Panc1 (cell line): Measurements from ENCODE around the gene SDSL. TPM values are rescaled to one million over a fixed set of nuclear protein-coding genes. Genes with fewer than 3 reads are reported as not detected.

Experiments
- ATAC-seq: fragments of 200-7000 bp; cut with Tn5 transposase; 2 replicates; pipeline ENCODE4 v1.9.1; 2020; ENCODE audit warnings: mild to moderate bottlenecking, moderate library complexity
- BruUV-seq: library from RNA; stranded (reverse); fragments of 400-500 nt; replicated peaks from 2 replicates; lab custom pipeline; 2021; lab: Mats Ljungman, UMichigan
- CTCF ChIA-PET: fragments of 300-600 bp; sonication (Branson Sonifier 250); formaldehyde crosslinking; loops from one replicate; lab custom pipeline; 2022; ENCODE audit warnings: antibody characterized with exemption; lab: Charles Lee
- POLR2A ChIA-PET: fragments of 300-600 bp; sonication (Branson Sonifier 250); formaldehyde crosslinking; loops from one replicate; lab custom pipeline; 2022; ENCODE audit warnings: antibody characterized with exemption; lab: Charles Lee
- DNase-seq: peaks from one replicate; pipeline ENCODE4 v3.0.0-alpha.2; 2010; ENCODE audit warnings: low read depth, low spot score
- H3K27ac ChIP-seq: 2 replicates; pipeline ENCODE4 v1.5.1; 2011; ENCODE audit warnings: mild to moderate bottlenecking, low read length, inconsistent platforms
- H3K27me3 ChIP-seq: fragments of 200-500 bp; sonication (Bioruptor generic); 2 replicates; pipeline ENCODE4 v1.6.0; 2014; ENCODE audit warnings: low read length, inconsistent platforms; ENCODE audit not compliant: control insufficient read depth, insufficient read depth
- H3K36me3 ChIP-seq: fragments of 200-500 bp; sonication (Bioruptor generic); 2 replicates; pipeline ENCODE4 v1.5.1; 2014; ENCODE audit warnings: inconsistent platforms, mild to moderate bottlenecking, low read length, moderate library complexity; ENCODE audit not compliant: control insufficient read depth, insufficient read depth
- H3K4me1 ChIP-seq: 2 replicates; pipeline ENCODE4 v1.5.1; 2011; ENCODE audit warnings: inconsistent platforms, mild to moderate bottlenecking, low read length, moderate library complexity; ENCODE audit not compliant: control insufficient read depth, insufficient read depth
- H3K4me3 ChIP-seq, 2 experiments: 2 replicates each; pipeline ENCODE4 v1.5.1; 2011 to 2012; ENCODE audit warnings: low read depth in 2 of 2, low read length in 2 of 2, mild to moderate bottlenecking in 2 of 2, inconsistent platforms in 1 of 2, moderate library complexity in 1 of 2
- H3K9me3 ChIP-seq: fragments of 200-500 bp; sonication (Bioruptor generic); 2 replicates; pipeline ENCODE4 v1.5.1; 2014; ENCODE audit warnings: low read depth, mild to moderate bottlenecking, inconsistent platforms, low read length, moderate library complexity; ENCODE audit not compliant: control insufficient read depth, insufficient read depth
- POLR2AphosphoS5 ChIP-seq: IDR thresholded peaks from 2 replicates; pipeline ENCODE4 v1.6.1; 2012; ENCODE audit warnings: mild to moderate bottlenecking, low read depth, low read length, moderate library complexity
- SIN3A ChIP-seq: IDR thresholded peaks from 2 replicates; pipeline ENCODE4 v1.6.1; 2012; ENCODE audit warnings: low read depth, mild to moderate bottlenecking, low read length, moderate library complexity, borderline replicate concordance; ENCODE audit not compliant: insufficient read depth
- TCF7L2 ChIP-seq: IDR thresholded peaks from 2 replicates; pipeline ENCODE4 v1.6.1; 2011; ENCODE audit warnings: mild to moderate bottlenecking, low read depth, low read length, inconsistent platforms
- in situ Hi-C: cut with HindIII; loops from 2 replicates; pipeline ENCODE4 v1.10.0; 2016; ENCODE audit warnings: low sequenced_read_pairs, low pct_unique_long_range_greater_than_20kb
- intact Hi-C: fragments of 100-400 bp; cut with micrococcal nuclease; formaldehyde crosslinking; loops from one replicate; pipeline ENCODE4 v1.10.0; 2022; ENCODE audit not compliant: unreplicated experiment
- total RNA-seq: library from RNA; stranded (reverse); gene quantifications from one replicate; pipeline ENCODE4 v1.2.1, GENCODE V29; 2021; ENCODE audit not compliant: unreplicated experiment
- TF ChIP-seq, protein P1 (sequence below): fragments of 450-650 bp; IDR thresholded peaks from 2 replicates; pipeline ENCODE4 v1.5.1; 2017; ENCODE audit warnings: mild to moderate bottlenecking
- TF ChIP-seq, protein P2 (sequence below), 2 experiments: IDR thresholded peaks; 2 replicates each; pipeline ENCODE4 v1.6.1; 2011 to 2012; ENCODE audit warnings: low read depth in 2 of 2, control low read depth in 1 of 2, low read length in 1 of 2, mild to moderate bottlenecking in 1 of 2, moderate library complexity in 1 of 2; ENCODE audit not compliant: insufficient read depth in 1 of 2

The SDSL gene
- total RNA-seq, 1 experiment from 2014 or later, result 5.8 TPM

DNA sequence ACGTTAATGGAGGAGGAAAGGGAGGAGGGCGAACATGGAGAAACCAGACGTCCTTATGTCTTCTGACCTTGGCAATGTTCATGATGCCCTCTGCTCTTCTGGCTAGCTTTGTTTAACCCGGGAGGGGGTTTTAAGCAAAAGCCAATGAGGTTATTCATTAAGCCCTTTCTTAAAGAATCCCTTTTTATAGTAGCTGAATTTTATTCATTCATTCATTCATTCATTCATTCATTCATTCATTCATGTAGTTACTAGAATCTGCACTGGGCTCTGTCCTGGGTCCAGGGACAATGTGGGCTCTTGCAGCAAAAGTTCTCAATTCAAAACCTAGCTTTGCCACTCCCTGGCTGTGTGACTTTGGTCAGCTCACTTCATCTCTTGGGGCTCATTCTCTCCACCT lies 35.5 kb downstream of the SDSL start:
- in situ Hi-C loops, result no loop called here
- TF ChIP-seq TCF7L2 (no peak), POLR2AphosphoS5 (no peak), SIN3A (no peak)
- TF ChIP-seq, protein P1, sequence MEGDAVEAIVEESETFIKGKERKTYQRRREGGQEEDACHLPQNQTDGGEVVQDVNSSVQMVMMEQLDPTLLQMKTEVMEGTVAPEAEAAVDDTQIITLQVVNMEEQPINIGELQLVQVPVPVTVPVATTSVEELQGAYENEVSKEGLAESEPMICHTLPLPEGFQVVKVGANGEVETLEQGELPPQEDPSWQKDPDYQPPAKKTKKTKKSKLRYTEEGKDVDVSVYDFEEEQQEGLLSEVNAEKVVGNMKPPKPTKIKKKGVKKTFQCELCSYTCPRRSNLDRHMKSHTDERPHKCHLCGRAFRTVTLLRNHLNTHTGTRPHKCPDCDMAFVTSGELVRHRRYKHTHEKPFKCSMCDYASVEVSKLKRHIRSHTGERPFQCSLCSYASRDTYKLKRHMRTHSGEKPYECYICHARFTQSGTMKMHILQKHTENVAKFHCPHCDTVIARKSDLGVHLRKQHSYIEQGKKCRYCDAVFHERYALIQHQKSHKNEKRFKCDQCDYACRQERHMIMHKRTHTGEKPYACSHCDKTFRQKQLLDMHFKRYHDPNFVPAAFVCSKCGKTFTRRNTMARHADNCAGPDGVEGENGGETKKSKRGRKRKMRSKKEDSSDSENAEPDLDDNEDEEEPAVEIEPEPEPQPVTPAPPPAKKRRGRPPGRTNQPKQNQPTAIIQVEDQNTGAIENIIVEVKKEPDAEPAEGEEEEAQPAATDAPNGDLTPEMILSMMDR, result no peak
- TF ChIP-seq, protein P2, sequence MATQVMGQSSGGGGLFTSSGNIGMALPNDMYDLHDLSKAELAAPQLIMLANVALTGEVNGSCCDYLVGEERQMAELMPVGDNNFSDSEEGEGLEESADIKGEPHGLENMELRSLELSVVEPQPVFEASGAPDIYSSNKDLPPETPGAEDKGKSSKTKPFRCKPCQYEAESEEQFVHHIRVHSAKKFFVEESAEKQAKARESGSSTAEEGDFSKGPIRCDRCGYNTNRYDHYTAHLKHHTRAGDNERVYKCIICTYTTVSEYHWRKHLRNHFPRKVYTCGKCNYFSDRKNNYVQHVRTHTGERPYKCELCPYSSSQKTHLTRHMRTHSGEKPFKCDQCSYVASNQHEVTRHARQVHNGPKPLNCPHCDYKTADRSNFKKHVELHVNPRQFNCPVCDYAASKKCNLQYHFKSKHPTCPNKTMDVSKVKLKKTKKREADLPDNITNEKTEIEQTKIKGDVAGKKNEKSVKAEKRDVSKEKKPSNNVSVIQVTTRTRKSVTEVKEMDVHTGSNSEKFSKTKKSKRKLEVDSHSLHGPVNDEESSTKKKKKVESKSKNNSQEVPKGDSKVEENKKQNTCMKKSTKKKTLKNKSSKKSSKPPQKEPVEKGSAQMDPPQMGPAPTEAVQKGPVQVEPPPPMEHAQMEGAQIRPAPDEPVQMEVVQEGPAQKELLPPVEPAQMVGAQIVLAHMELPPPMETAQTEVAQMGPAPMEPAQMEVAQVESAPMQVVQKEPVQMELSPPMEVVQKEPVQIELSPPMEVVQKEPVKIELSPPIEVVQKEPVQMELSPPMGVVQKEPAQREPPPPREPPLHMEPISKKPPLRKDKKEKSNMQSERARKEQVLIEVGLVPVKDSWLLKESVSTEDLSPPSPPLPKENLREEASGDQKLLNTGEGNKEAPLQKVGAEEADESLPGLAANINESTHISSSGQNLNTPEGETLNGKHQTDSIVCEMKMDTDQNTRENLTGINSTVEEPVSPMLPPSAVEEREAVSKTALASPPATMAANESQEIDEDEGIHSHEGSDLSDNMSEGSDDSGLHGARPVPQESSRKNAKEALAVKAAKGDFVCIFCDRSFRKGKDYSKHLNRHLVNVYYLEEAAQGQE (IDR thresholded peaks at IDR 0.05; ENCODE audit: insufficient read depth in 1 of 2, low read depth in 2 of 2, low read length in 1 of 2), result no peak
- ATAC-seq (no peak), DNase-seq (no peak)
- Histone ChIP-seq H3K27ac (no peak overlapping the region), H3K4me3 (no peak overlapping the region), H3K4me1 (peaks cover 4% of the 10 kb centered on the region; the same call in 1 of the 2 replicates), H3K27me3 (peaks cover 7% of the 10 kb centered on the region), H3K9me3 (no peaks in the 10 kb centered on the region), H3K36me3 (no peaks in the 10 kb centered on the region)
- ChIA-PET POLR2A (interaction anchor here (1.1 kb wide), 1 partner anchor 26 kb away, joined by 6 read pairs; no protein-coding TSS in a partner anchor), CTCF (no interaction called here)
- no TSS peak for BruUV-seq
- intact Hi-C loops, result no loop called here

DNA sequence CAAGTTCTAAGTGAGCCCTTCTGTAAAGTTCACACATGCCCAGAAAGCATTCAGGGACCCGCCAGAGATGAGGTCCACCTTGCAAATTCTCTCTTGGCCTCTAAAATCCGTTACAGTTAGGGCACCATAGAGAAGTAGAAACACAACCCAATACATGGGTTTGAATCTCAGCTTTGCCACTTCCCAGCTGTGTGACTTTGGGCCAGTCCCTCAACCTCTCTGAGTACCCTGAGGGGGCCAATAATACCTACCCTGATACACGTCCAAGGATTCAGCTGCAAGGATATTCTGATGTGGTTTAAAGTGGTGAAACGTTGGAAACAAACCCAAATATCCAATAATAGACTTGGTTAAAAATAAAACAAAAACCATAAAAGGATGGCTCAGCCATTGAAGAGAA lies 37.8 kb downstream of the SDSL start:
- no TSS peak for BruUV-seq
- DNase-seq, result no peak
- Histone ChIP-seq H3K9me3 (no peaks in the 10 kb centered on the region), H3K4me3 (no peak overlapping the region), H3K4me1 (peaks cover 8% of the 10 kb centered on the region), H3K27me3 (peaks cover 13% of the 10 kb centered on the region), H3K27ac (no peak overlapping the region), H3K36me3 (no peaks in the 10 kb centered on the region)
- ChIA-PET CTCF (interaction anchor here (0.6 kb wide), 1 partner anchor 642 kb away, joined by 7 read pairs; no protein-coding TSS in a partner anchor), POLR2A (no interaction called here)
- ATAC-seq, result no peak
- TF ChIP-seq SIN3A (no peak), TCF7L2 (no peak), POLR2AphosphoS5 (no peak)
- TF ChIP-seq, protein P1, result no peak
- TF ChIP-seq, protein P2 (IDR thresholded peaks at IDR 0.05; ENCODE audit: insufficient read depth in 1 of 2, low read depth in 2 of 2, low read length in 1 of 2), result no peak
- intact Hi-C loops, result no loop called here
- in situ Hi-C loops, result no loop called here
